Measurements from ENCODE around the gene RIPOR3. TPM values are rescaled to one million over a fixed set of nuclear protein-coding genes. Genes with fewer than 3 reads are reported as not detected.

Gene RIPOR3
- total and polyA plus RNA-seq, 9 of the 15 experiments (the other 6 are each of a cell fraction or from before 2014, with no cell fraction given), result 3.3 to 62.7 (median 21.4) TPM

GRCh38 chr20:50558483-50558925, 132.8 kb downstream of the RIPOR3 start (continued):
- TF ChIP-seq KLF6 (CRISPR knock-in tag; IDR thresholded peaks at IDR 0.05; ENCODE audit: borderline replicate concordance) (no peak), TAL1 (IDR thresholded peaks at IDR 0.05) (peak; percentile 52), TSC22D4 (tag; IDR thresholded peaks at IDR 0.05) (no peak), IRF1 (CRISPR knock-in tag; IDR thresholded peaks at IDR 0.05; ENCODE audit: borderline replicate concordance) (no peak), LARP7 (IDR thresholded peaks at IDR 0.05) (no peak), SP2 (IDR thresholded peaks at IDR 0.05; ENCODE audit: extremely low read depth, low read depth, low read length, poor library complexity, severe bottlenecking) (no peak), GTF2A2 (tag; IDR thresholded peaks at IDR 0.05) (no peak), RAD51 (IDR thresholded peaks at IDR 0.05; ENCODE audit: borderline replicate concordance, low read depth) (no peak), MYC (IDR thresholded peaks at IDR 0.05; ENCODE audit: low read depth, low read length) (peak; percentile 78), MYC (CRISPR knock-in tag; IDR thresholded peaks at IDR 0.05; ENCODE audit: borderline replicate concordance, low read depth) (no peak), ZBTB5 (IDR thresholded peaks at IDR 0.05) (no peak), MED1 (CRISPR knock-in tag; IDR thresholded peaks at IDR 0.05; ENCODE audit: borderline replicate concordance) (no peak), SNIP1 (IDR thresholded peaks at IDR 0.05; ENCODE audit: low read depth) (no peak), TARDBP (IDR thresholded peaks at IDR 0.05) (no peak), ZC3H8 (IDR thresholded peaks at IDR 0.05) (no peak), ZNF449 (CRISPR knock-in tag; IDR thresholded peaks at IDR 0.05) (no peak), ZNF511 (CRISPR knock-in tag; IDR thresholded peaks at IDR 0.05) (no peak), HNRNPH1 (optimal IDR thresholded peaks at IDR 0.05; ENCODE audit: low read depth, low read length) (no peak), CTCFL (IDR thresholded peaks at IDR 0.05; ENCODE audit: borderline replicate concordance, insufficient read depth, low read depth, low read length, poor library complexity, severe bottlenecking) (no peak), NELFE (IDR thresholded peaks at IDR 0.05; ENCODE audit: insufficient read depth, insufficient read length) (no peak), ZNF644 (tag; IDR thresholded peaks at IDR 0.05; ENCODE audit: low read depth) (no peak), BMI1 (IDR thresholded peaks at IDR 0.05; ENCODE audit: low read length) (no peak)

All from K562 (cell line).